Kidney epithelial cell (primary cell): ENCODE measurements around the gene FBRS. TPM values are rescaled to one million over a fixed set of nuclear protein-coding genes. Genes with fewer than 3 reads are reported as not detected.

Experiments
- DNase-seq: peaks from one replicate; pipeline ENCODE4 v3.0.0-alpha.2; 2010; ENCODE audit warnings: low read depth
- H3K27me3 ChIP-seq: 2 replicates; pipeline ENCODE4 v1.6.0; 2011; ENCODE audit warnings: low read length; ENCODE audit not compliant: control insufficient read depth, insufficient read depth
- H3K36me3 ChIP-seq: 2 replicates; pipeline ENCODE4 v1.5.1; 2011; ENCODE audit warnings: low read length; ENCODE audit not compliant: control insufficient read depth, insufficient read depth
- H3K4me3 ChIP-seq: 2 replicates; pipeline ENCODE4 v1.5.1; 2011; ENCODE audit warnings: low read depth, mild to moderate bottlenecking, control low read depth, low read length
- CTCF ChIP-seq: IDR thresholded peaks from 2 replicates; pipeline ENCODE4 v1.5.1; 2011; ENCODE audit warnings: mild to moderate bottlenecking, moderate library complexity, low read length, control low read depth, inconsistent platforms; ENCODE audit not compliant: insufficient read depth, poor library complexity, severe bottlenecking
- total RNA-seq: library from RNA; depleted of rRNA; stranded (reverse); fragments of >200 nt; gene quantifications from 2 replicates; pipeline ENCODE4 v1.2.3, GENCODE V29; 2015

Gene FBRS
- total RNA-seq, 1 donor from 2014 or later: 47.2 TPM

GRCh38 chr16:30677931-30678585, 19.8 kb downstream of the FBRS start:
- Histone ChIP-seq H3K4me3 (no peak overlapping the region), H3K36me3 (no peaks in the 10 kb centered on the region), H3K27me3 (no peaks in the 10 kb centered on the region)
- DNase-seq: no peak
- no peak for TF ChIP-seq CTCF

GRCh38 chr16:30678586-30678970, 20.3 kb downstream of the FBRS start:
- no peak for DNase-seq
- TF ChIP-seq CTCF: no peak
- H3K27me3 ChIP-seq: no peaks in the 10 kb centered on the region
- H3K4me3 ChIP-seq: no peak overlapping the region
- no peaks in the 10 kb centered on the region for H3K36me3 ChIP-seq

GRCh38 chr16:30680326-30680725, 22.1 kb downstream of the FBRS start:
- Histone ChIP-seq H3K27me3 (no peaks in the 10 kb centered on the region), H3K4me3 (no peak overlapping the region), H3K36me3 (no peaks in the 10 kb centered on the region)
- no peak for DNase-seq
- no peak for TF ChIP-seq CTCF

- Histone ChIP-seq H3K27me3 (no peaks in the 10 kb centered on the region), H3K36me3 (no peaks in the 10 kb centered on the region), H3K4me3 (no peak overlapping the region)
- TF ChIP-seq CTCF: no peak
- DNase-seq: no peak
Observed at GRCh38 chr16:30688701-30689100, 30.5 kb downstream of the FBRS start.

- no peaks in the 10 kb centered on the region for H3K36me3 ChIP-seq
- DNase-seq: no peak
- H3K4me3 ChIP-seq: no peak overlapping the region
- no peaks in the 10 kb centered on the region for H3K27me3 ChIP-seq
- no peak for TF ChIP-seq CTCF
Observed at GRCh38 chr16:30691907-30692306, 33.7 kb downstream of the FBRS start.
